Stimulated activated CD4-positive, alpha-beta T cell treated with anti-CD3 and anti-CD28 coated beads, TNF-alpha, amount 100 ng/mL, for 24 hours (primary cell): ENCODE measurements around the gene OPRM1.
A peak's percentile ranks its signal among the peaks of the same experiment; 100 is the strongest.
"Not testable (repeated sequence)": the region's sequence is repeated elsewhere in the genome, so short reads cannot be mapped to it uniquely, and the experiment has no call there.

Experiments used
- DNase-seq, 3 experiments: peaks; one replicate each; pipeline ENCODE4 v3.0.0-alpha.2; 2020; ENCODE audit warnings: low read depth in 3 of 3

The OPRM1 gene

DNA sequence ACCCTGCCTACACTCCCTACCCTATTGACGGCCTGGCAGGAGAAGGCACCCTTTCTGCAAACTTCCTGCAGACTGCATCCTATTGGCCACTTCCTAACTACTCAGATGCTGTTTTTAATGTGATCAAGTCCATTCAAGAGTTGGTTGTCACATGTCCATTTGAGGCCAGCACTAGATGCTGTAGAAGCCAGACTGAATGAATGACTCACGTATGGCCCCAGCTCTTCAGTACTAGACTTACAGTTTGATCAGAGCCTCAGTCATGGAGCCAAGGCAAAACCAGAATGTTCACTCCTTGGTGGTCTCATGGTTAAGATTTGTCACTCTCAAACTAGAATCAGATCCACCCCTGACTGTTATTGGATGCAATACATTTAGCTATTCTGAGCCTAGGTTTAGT lies 101.7 kb downstream of the OPRM1 start:
- no peak for DNase-seq

GRCh38 chr6:154143753-154144152 lies 104.7 kb downstream of the OPRM1 start:
- no peak for DNase-seq

GRCh38 chr6:154154389-154154967 lies 115.4 kb downstream of the OPRM1 start:
- peak; percentile 36 to 56 (median 53) for DNase-seq

DNA sequence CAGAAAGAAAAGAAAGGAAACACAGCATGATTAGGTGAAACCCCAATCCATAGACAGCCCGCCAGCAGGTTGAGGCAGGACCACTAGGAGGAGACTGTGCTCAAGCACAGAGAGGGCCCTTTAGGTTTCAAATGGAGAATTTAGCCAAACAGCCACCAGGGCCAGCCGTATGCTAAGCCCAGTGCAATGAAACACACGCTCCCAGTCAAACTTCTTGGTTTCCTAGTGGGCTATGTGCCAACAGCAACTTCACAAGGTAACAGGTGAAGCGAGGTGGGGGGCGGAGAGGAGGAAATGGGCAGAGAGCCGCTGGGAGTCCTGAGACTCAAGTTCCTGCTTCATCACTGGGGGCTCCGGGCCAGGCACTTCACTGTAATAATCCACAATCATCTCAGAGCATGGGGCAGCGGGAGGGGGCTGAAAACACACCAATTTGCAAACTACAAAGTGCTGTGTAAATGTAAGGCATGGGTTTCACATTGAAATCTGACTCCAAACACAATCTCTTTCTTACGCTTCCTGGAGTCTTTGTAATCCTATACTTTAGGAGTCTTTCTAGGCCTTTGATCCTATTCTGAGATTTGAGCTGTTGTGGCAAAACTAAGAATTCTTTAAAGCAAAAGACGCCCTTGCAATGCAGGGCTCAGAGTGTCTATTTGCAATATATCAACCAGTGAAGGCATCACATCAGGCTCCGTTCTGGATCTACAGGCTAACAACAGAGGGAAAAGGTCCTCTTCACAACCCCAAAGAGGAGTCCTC lies 117.3 kb downstream of the OPRM1 start:
- peak; percentile 24 to 61 (median 31) for DNase-seq

GRCh38 chr6:154157082-154157481 lies 118.0 kb downstream of the OPRM1 start:
- DNase-seq = peak in 1 of 3 experiments; percentile 10

- no peak for DNase-seq
Measured at GRCh38 chr6:154157706-154158105, 118.7 kb downstream of the OPRM1 start.

DNA sequence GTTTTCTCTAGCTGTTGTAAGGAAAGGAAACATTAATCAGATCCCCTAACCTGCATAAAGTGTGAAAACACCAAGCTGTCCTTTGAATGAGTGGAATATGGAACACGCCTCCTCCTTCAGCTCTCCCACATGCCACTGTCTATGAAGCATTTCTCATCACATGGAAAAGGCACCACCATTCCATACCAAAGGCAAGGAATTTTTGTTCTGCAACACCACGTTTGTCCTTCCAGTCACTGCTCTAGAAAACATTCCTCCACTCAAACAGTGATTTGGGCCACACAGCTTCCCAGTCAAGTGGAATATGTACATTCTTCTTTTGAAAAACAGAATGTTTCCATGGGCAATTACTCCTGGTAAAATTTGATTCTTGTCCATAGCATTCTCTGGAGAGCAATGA lies 120.1 kb downstream of the OPRM1 start:
- no peak for DNase-seq

GRCh38 chr6:154161689-154162088 lies 122.6 kb downstream of the OPRM1 start:
- DNase-seq = no peak

GRCh38 chr6:154164397-154164796 lies 125.4 kb downstream of the OPRM1 start:
- no peak for DNase-seq

- DNase-seq = no peak
Measured at GRCh38 chr6:154165478-154165877, 126.4 kb downstream of the OPRM1 start.

- DNase-seq = no peak
Measured at GRCh38 chr6:154166140-154166539, 127.1 kb downstream of the OPRM1 start.

GRCh38 chr6:154167126-154167525 lies 128.1 kb downstream of the OPRM1 start:
- DNase-seq = no peak

- peak in 1 of 3 experiments; percentile 25 for DNase-seq
Measured at GRCh38 chr6:154169193-154169847, 130.3 kb downstream of the OPRM1 start.

- no peak for DNase-seq
Measured at GRCh38 chr6:154170106-154170505, 131.1 kb downstream of the OPRM1 start.

DNA sequence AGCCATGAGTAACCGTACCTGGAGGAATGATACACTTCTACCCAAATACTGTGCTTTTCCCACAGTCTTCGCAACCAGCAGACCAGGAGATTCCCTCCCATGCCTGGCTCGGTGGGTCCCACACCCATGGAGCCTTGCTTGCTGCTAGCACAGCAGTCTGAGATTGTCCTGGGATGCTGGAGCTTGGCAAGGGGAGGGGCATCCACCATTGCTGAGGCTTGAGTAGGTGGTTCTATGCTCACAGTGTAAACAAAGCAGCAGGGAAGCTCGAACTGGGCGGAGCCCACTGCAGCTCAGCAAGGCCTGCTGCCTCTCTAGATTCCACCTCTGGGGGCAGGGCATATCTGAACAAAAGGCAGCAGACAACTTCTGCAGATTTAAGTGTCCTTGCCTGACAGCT lies 133.4 kb downstream of the OPRM1 start:
- DNase-seq = peak in 1 of 3 experiments; percentile 7

DNA sequence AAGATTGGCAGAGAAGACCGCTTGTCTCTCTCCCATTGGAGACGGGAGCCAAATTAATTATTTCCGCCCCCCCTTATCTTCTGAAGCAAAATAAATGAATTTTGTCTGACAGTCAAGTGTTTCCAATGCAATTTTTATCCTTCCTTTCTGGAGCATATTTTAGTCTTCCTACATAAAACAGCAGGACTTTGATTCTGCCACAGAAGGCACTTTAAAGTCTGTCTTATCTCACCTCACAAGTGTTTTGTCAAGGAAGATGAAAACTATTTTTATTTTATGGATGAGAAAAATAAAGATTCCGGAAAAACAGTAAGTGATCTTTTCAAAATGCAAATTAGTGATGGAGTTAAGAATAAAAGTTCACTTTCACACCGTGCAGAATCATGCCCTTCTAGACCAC lies 140.4 kb downstream of the OPRM1 start:
- no peak for DNase-seq

DNA sequence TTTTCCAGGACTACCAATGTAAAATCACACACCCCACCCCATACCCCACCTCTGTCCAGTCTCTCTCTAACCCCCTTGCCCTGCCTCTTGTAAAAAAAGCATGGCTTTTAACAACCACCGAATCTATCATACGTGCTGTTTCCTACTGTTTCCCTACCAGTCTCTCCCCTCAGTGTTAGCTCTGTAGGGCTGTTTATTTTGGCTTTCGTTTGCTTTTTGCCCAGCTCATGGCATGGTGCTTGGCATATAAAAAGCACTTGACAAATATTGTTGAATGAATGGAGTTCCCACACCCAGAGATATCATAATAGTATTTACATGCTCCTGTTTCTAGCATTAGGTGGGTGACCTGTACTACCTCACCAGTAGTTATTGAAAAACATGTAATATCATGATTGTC lies 148.2 kb downstream of the OPRM1 start:
- DNase-seq = no peak

- no peak for DNase-seq
Measured at GRCh38 chr6:154187714-154188113, 148.7 kb downstream of the OPRM1 start.

GRCh38 chr6:154196333-154196885 lies 157.4 kb downstream of the OPRM1 start:
- DNase-seq = no peak

- no peak for DNase-seq
Measured at GRCh38 chr6:154197196-154197860, 158.3 kb downstream of the OPRM1 start.

DNA sequence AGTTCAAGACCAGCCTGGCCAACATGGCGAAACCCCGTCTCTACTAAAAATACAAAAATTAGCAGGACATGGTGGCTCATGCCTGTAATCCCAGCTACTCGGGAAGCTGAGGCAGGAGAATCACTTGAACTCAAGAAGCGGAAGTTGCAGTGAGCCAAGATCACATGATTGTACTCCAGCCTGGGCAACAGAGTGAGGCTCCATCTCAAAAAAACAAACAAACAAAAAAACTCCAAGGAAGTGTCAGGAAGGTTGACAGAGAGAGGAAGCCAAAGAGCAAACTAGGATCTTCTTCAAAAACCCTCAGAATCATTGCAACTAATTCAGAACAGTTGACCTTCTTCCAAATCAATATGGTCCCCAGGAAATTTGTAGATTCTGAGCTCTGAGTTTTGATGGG lies 162.6 kb downstream of the OPRM1 start:
- not testable (repeated sequence) for DNase-seq

GRCh38 chr6:154202339-154202738 lies 163.3 kb downstream of the OPRM1 start:
- DNase-seq = no peak
